ENCODE measurements around the gene WDTC1.

The WDTC1 gene

GRCh38 chr1:27338751-27339150 lies 104.3 kb downstream of the WDTC1 start:
- DNase-seq: no peak

- DNase-seq: no peak
Observed at GRCh38 chr1:27339213-27339612, 104.8 kb downstream of the WDTC1 start.

GRCh38 chr1:27341525-27342252 lies 107.3 kb downstream of the WDTC1 start, which contains the start of gene SYTL1:
Gene SYTL1, plus strand, starts transcription at chr1:27342022. Its CDS starts 3,313 bp downstream, at chr1:27345335.
- DNase-seq: peak; percentile 76

GRCh38 chr1:27342391-27342777 lies 108.0 kb downstream of the WDTC1 start:
- DNase-seq: peak; percentile 63

GRCh38 chr1:27342778-27343638 lies 108.6 kb downstream of the WDTC1 start:
- DNase-seq: peak; percentile 88

- DNase-seq: no peak
Observed at GRCh38 chr1:27343639-27344025, 109.2 kb downstream of the WDTC1 start.

- no peak for DNase-seq
Observed at GRCh38 chr1:27345272-27345671, 110.8 kb downstream of the WDTC1 start.

GRCh38 chr1:27346357-27346756 lies 111.9 kb downstream of the WDTC1 start:
- DNase-seq: no peak

- DNase-seq: no peak
Observed at GRCh38 chr1:27346991-27347624, 112.7 kb downstream of the WDTC1 start.

- DNase-seq: peak; percentile 39
Observed at GRCh38 chr1:27348861-27349783, 114.7 kb downstream of the WDTC1 start.

GRCh38 chr1:27349784-27350662 lies 115.6 kb downstream of the WDTC1 start:
- no peak for DNase-seq

- DNase-seq: peak; percentile 1
Observed at GRCh38 chr1:27350663-27351540, 116.5 kb downstream of the WDTC1 start.

GRCh38 chr1:27351541-27352107 lies 117.2 kb downstream of the WDTC1 start:
- peak; percentile 1 for DNase-seq

- no peak for DNase-seq
Observed at GRCh38 chr1:27353166-27353565, 118.7 kb downstream of the WDTC1 start.

GRCh38 chr1:27353629-27354028 lies 119.2 kb downstream of the WDTC1 start:
- no peak for DNase-seq

GRCh38 chr1:27355683-27356082 lies 121.3 kb downstream of the WDTC1 start:
- peak; percentile 1 for DNase-seq

GRCh38 chr1:27356277-27356618 lies 121.8 kb downstream of the WDTC1 start:
- no peak for DNase-seq

GRCh38 chr1:27356619-27357280 lies 122.3 kb downstream of the WDTC1 start:
- peak; percentile 71 for DNase-seq

GRCh38 chr1:27357281-27358037 lies 123.0 kb downstream of the WDTC1 start:
- peak; percentile 84 for DNase-seq
